AG10803 (cell line): ENCODE data around the gene DPH2.

Source experiments
- DNase-seq: peaks from one replicate; pipeline ENCODE4 v3.0.0; 2010; ENCODE audit warnings: low read depth
- H3K4me3 ChIP-seq: 2 replicates; pipeline ENCODE4 v1.5.1; 2011; ENCODE audit warnings: mild to moderate bottlenecking, low read length, control low read depth
- CTCF ChIP-seq: conservative IDR thresholded peaks from 2 replicates; pipeline ENCODE4 v1.5.1; 2011; ENCODE audit warnings: mild to moderate bottlenecking, low read length, control low read depth, inconsistent platforms

The DPH2 gene

DNA sequence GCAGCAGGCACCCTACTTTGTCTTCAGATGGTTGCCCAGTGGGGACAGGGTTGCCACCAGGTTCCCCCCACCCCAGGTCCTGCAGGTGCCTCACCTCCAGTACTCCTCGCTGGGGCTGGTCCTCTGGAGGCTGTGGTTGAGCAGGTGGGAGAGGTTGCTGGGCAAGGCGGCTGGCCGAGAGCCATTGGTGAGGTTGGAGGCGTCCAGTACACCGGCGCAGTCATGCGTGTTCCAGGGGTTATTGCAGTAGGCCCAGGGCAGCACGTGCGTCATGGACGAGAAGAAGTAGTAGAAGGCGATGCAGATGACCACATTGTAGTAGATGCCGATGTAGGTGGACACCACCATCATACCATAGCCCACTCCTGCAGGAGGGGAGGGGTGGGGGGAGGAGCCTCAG is 38.4 kb downstream of the DPH2 start:
- no peak for DNase-seq
- no peak overlapping the region for H3K4me3 ChIP-seq
- no peak for TF ChIP-seq CTCF

- DNase-seq = no peak
- H3K4me3 ChIP-seq = no peak overlapping the region
- no peak for TF ChIP-seq CTCF
Measured at GRCh38 chr1:44010935-44011471, 41.2 kb downstream of the DPH2 start.

DNA sequence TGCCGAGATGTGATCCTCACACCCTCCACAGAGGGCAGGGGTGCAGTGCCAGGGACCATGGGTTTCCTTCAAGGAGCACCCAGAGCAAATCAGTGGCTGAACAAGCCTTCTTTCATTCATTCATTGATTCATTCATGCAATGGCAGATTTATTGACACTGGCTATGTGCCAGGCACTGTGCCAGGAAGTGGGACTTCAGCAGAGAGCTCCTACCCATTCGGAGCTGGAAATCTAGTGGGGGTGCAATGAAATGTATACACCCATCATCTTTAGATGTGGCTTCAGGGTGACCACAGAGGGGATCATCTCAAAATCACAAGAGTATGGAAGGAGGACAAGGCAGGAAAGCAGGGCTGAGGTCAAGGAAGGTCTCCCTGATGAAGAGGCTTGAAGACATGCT is 42.6 kb downstream of the DPH2 start:
- no peak overlapping the region for H3K4me3 ChIP-seq
- no peak for TF ChIP-seq CTCF
- DNase-seq = no peak

GRCh38 chr1:44012941-44013609 is 43.3 kb downstream of the DPH2 start:
- no peak overlapping the region for H3K4me3 ChIP-seq
- TF ChIP-seq CTCF = no peak
- no peak for DNase-seq

- TF ChIP-seq CTCF = no peak
- no peak for DNase-seq
- H3K4me3 ChIP-seq = no peak overlapping the region
Measured at GRCh38 chr1:44013949-44014348, 44.1 kb downstream of the DPH2 start.

- no peak for DNase-seq
- no peak overlapping the region for H3K4me3 ChIP-seq
- TF ChIP-seq CTCF = no peak
Measured at GRCh38 chr1:44014365-44015104, 44.7 kb downstream of the DPH2 start.

GRCh38 chr1:44015206-44015605 is 45.4 kb downstream of the DPH2 start:
- TF ChIP-seq CTCF = no peak
- H3K4me3 ChIP-seq = no peak overlapping the region
- no peak for DNase-seq
